Nephron progenitor cell (in vitro differentiated cells): ENCODE data around the gene HNF4A.

Experiments
- DNase-seq: peaks from one replicate; pipeline ENCODE4 v3.0.0; 2021
- H3K27ac Mint-ChIP-seq: 2 replicates; pipeline ENCODE4 v1.8.0; 2021; ENCODE audit warnings: mild to moderate bottlenecking, moderate library complexity, mixed read lengths
- H3K27me3 Mint-ChIP-seq: 2 replicates; pipeline ENCODE4 v1.8.0; 2021; ENCODE audit warnings: mild to moderate bottlenecking, low read depth, mixed read lengths; ENCODE audit not compliant: poor library complexity
- H3K36me3 Mint-ChIP-seq: 2 replicates; pipeline ENCODE4 v1.8.0; 2021; ENCODE audit warnings: low read depth, mixed read lengths
- H3K4me1 Mint-ChIP-seq: 2 replicates; pipeline ENCODE4 v1.8.0; 2021; ENCODE audit warnings: mixed read lengths
- H3K4me3 Mint-ChIP-seq: 2 replicates; pipeline ENCODE4 v1.8.0; 2021; ENCODE audit warnings: mild to moderate bottlenecking, moderate library complexity, mixed read lengths
- H3K9me3 Mint-ChIP-seq: 2 replicates; pipeline ENCODE4 v1.8.0; 2021; ENCODE audit warnings: mild to moderate bottlenecking, moderate library complexity, mixed read lengths
- CTCF ChIP-seq: fragments of 200-600 bp; sonication (generic); IDR thresholded peaks from 2 replicates; pipeline ENCODE4 v1.5.0; 2021; ENCODE audit warnings: antibody characterized with exemption

The HNF4A gene

GRCh38 chr20:44450281-44450889 lies 94.9 kb downstream of the HNF4A start:
- TF ChIP-seq CTCF = no peak
- no peaks in the 10 kb centered on the region for H3K9me3 Mint-ChIP-seq
- no peak overlapping the region for H3K4me3 Mint-ChIP-seq
- no peak overlapping the region for H3K27ac Mint-ChIP-seq
- H3K4me1 Mint-ChIP-seq = no peaks in the 10 kb centered on the region
- DNase-seq = no peak
- H3K27me3 Mint-ChIP-seq = peaks cover 15% of the 10 kb centered on the region
- no peaks in the 10 kb centered on the region for H3K36me3 Mint-ChIP-seq

GRCh38 chr20:44450903-44451450 lies 95.5 kb downstream of the HNF4A start:
- H3K36me3 Mint-ChIP-seq = no peaks in the 10 kb centered on the region
- H3K27me3 Mint-ChIP-seq = peaks cover 13% of the 10 kb centered on the region
- no peak for TF ChIP-seq CTCF
- H3K9me3 Mint-ChIP-seq = no peaks in the 10 kb centered on the region
- no peak for DNase-seq
- no peaks in the 10 kb centered on the region for H3K4me1 Mint-ChIP-seq
- H3K27ac Mint-ChIP-seq = no peak overlapping the region
- no peak overlapping the region for H3K4me3 Mint-ChIP-seq

- Mint-ChIP-seq H3K27ac (no peak overlapping the region), H3K4me1 (no peaks in the 10 kb centered on the region), H3K36me3 (no peaks in the 10 kb centered on the region), H3K27me3 (peaks cover 1% of the 10 kb centered on the region), H3K4me3 (no peak overlapping the region), H3K9me3 (no peaks in the 10 kb centered on the region)
- DNase-seq = no peak
- TF ChIP-seq CTCF = no peak
Observed at GRCh38 chr20:44454306-44454963, 98.9 kb downstream of the HNF4A start.

- no peak overlapping the region for H3K4me3 Mint-ChIP-seq
- no peaks in the 10 kb centered on the region for H3K27me3 Mint-ChIP-seq
- H3K9me3 Mint-ChIP-seq = no peaks in the 10 kb centered on the region
- H3K4me1 Mint-ChIP-seq = no peaks in the 10 kb centered on the region
- no peak for TF ChIP-seq CTCF
- DNase-seq = no peak
- no peaks in the 10 kb centered on the region for H3K36me3 Mint-ChIP-seq
- H3K27ac Mint-ChIP-seq = no peak overlapping the region
Observed at GRCh38 chr20:44455126-44455525, 99.6 kb downstream of the HNF4A start.

GRCh38 chr20:44456611-44457010 lies 101.1 kb downstream of the HNF4A start:
- DNase-seq = no peak
- Mint-ChIP-seq H3K27me3 (peaks cover 4% of the 10 kb centered on the region), H3K4me1 (no peaks in the 10 kb centered on the region), H3K9me3 (no peaks in the 10 kb centered on the region), H3K4me3 (no peak overlapping the region), H3K36me3 (no peaks in the 10 kb centered on the region), H3K27ac (no peak overlapping the region)
- no peak for TF ChIP-seq CTCF

GRCh38 chr20:44457016-44457415 lies 101.5 kb downstream of the HNF4A start:
- Mint-ChIP-seq H3K27me3 (peaks cover 4% of the 10 kb centered on the region), H3K27ac (no peak overlapping the region), H3K4me3 (no peak overlapping the region), H3K9me3 (no peaks in the 10 kb centered on the region), H3K36me3 (no peaks in the 10 kb centered on the region), H3K4me1 (no peaks in the 10 kb centered on the region)
- no peak for DNase-seq
- no peak for TF ChIP-seq CTCF
